H1 (cell line): Measurements from ENCODE around the gene UBR3. TPM values are rescaled to one million over a fixed set of nuclear protein-coding genes. Genes with fewer than 3 reads are reported as not detected.

ENCODE experiments used
- CTCF ChIA-PET: fragments of 300-600 bp; sonication (Branson Sonifier 250); formaldehyde crosslinking; loops from one replicate; lab custom pipeline; 2021; ENCODE audit not compliant: partially characterized antibody; lab: Charles Lee
- POLR2A ChIA-PET: fragments of 300-600 bp; sonication (Branson Sonifier 250); formaldehyde crosslinking; loops from one replicate; lab custom pipeline; 2021; ENCODE audit warnings: inconsistent platforms; ENCODE audit not compliant: partially characterized antibody; lab: Charles Lee
- DNase-seq, 2 experiments: peaks; one replicate each; pipeline versions ENCODE4 v3.0.0 to v3.0.0-alpha.2; 2010 to 2022; ENCODE audit warnings: low spot score in 2 of 2, low read depth in 1 of 2, mixed read lengths in 1 of 2
- FAIRE-seq: peaks from 2 replicates; lab custom pipeline; 2011; peaks lifted over from hg19 to GRCh38; lab: Jason Lieb, UNC
- H2AFZ ChIP-seq: 2 replicates; pipeline ENCODE4 v1.8.1; 2012; ENCODE audit warnings: low read length, inconsistent platforms
- H2AK5ac ChIP-seq: 2 replicates; pipeline ENCODE4 v1.6.1; 2013; ENCODE audit warnings: low read depth, low read length
- H2BK120ac ChIP-seq: replicated peaks from 2 replicates; pipeline ENCODE3; 2013; ENCODE audit warnings: low read depth, low read length, inconsistent platforms
- H2BK12ac ChIP-seq: 2 replicates; pipeline ENCODE4 v1.6.1; 2013; ENCODE audit warnings: low read depth, low read length
- H2BK15ac ChIP-seq: 2 replicates; pipeline ENCODE4 v1.6.1; 2013; ENCODE audit warnings: low read length
- H2BK20ac ChIP-seq: 2 replicates; pipeline ENCODE4 v1.6.1; 2013; ENCODE audit warnings: low read length
- H2BK5ac ChIP-seq: 2 replicates; pipeline ENCODE4 v1.6.1; 2013; ENCODE audit warnings: low read depth, low read length
- H3K14ac ChIP-seq: 2 replicates; pipeline ENCODE4 v1.6.1; 2013; ENCODE audit warnings: inconsistent platforms; ENCODE audit not compliant: insufficient read length
- H3K18ac ChIP-seq: 2 replicates; pipeline ENCODE4 v1.6.1; 2013; ENCODE audit warnings: low read length; ENCODE audit errors: extremely low read depth
- H3K23ac ChIP-seq: 2 replicates; pipeline ENCODE4 v1.6.1; 2013; ENCODE audit warnings: inconsistent platforms; ENCODE audit not compliant: insufficient read length
- H3K23me2 ChIP-seq: 2 replicates; pipeline ENCODE4 v1.6.1; 2013; ENCODE audit warnings: low read depth, low read length
- H3K27ac ChIP-seq: 2 replicates; pipeline ENCODE4 v1.6.1; 2011; ENCODE audit warnings: low read depth, low read length, inconsistent platforms
- H3K27me3 ChIP-seq, 4 experiments: replicated peaks in 1 of 4; 1 replicate in 1 of 4; 2 replicates in 3 of 4; pipeline versions ENCODE4 v1.6.1 to v1.8.1; 2011 to 2013; ENCODE audit warnings: low read length in 3 of 4, mild to moderate bottlenecking in 3 of 4, inconsistent platforms in 2 of 4, mixed read lengths in 2 of 4, moderate library complexity in 1 of 4; ENCODE audit not compliant: control insufficient read depth in 3 of 4, insufficient read depth in 3 of 4; ENCODE audit errors: extremely low read depth in 1 of 4
- H3K36me3 ChIP-seq, 4 experiments: 2 replicates each; pipeline versions ENCODE4 v1.6.1 to v1.8.1; 2011 to 2013; ENCODE audit warnings: mild to moderate bottlenecking in 4 of 4, low read length in 3 of 4, moderate library complexity in 2 of 4, control low read depth in 1 of 4, inconsistent platforms in 1 of 4; ENCODE audit not compliant: insufficient read depth in 4 of 4, control insufficient read depth in 2 of 4
- H3K4ac ChIP-seq: replicated peaks from 2 replicates; pipeline ENCODE3; 2013; ENCODE audit warnings: low read length, low read depth, mixed read lengths, inconsistent platforms; ENCODE audit not compliant: insufficient read length
- H3K4me1 ChIP-seq, 4 experiments: replicated peaks in 1 of 4; 1 replicate in 1 of 4; 2 replicates in 3 of 4; pipeline versions ENCODE4 v1.6.1 to v1.8.1; 2011 to 2013; ENCODE audit warnings: low read length in 3 of 4, inconsistent platforms in 2 of 4, mixed read lengths in 1 of 4; ENCODE audit not compliant: insufficient read depth in 4 of 4, control insufficient read depth in 3 of 4
- H3K4me2 ChIP-seq, 2 experiments: 2 replicates each; pipeline versions ENCODE4 v1.6.1 to v1.8.1; 2011 to 2013; ENCODE audit warnings: low read depth in 2 of 2, low read length in 2 of 2, control low read depth in 1 of 2, inconsistent platforms in 1 of 2, mild to moderate bottlenecking in 1 of 2; ENCODE audit not compliant: insufficient read depth in 1 of 2
- H3K4me3 ChIP-seq, 4 experiments: fragments of 200-600, 300-600 bp in 1 of 4; sonication (generic), shearing (Covaris generic), sonication (Bioruptor Twin) in 1 of 4; 2 replicates each; pipeline versions ENCODE4 v1.5.1 to v1.8.1; 2011 to 2016; ENCODE audit warnings: low read length in 4 of 4, low read depth in 3 of 4, control low read depth in 2 of 4, inconsistent platforms in 2 of 4, mild to moderate bottlenecking in 2 of 4, mixed read lengths in 1 of 4, moderate library complexity in 1 of 4; ENCODE audit not compliant: insufficient read depth in 2 of 4; ENCODE audit errors: extremely low read depth in 1 of 4
- H3K56ac ChIP-seq: replicated peaks from 2 replicates; pipeline ENCODE3; 2013; ENCODE audit warnings: low read depth, mild to moderate bottlenecking, mixed read lengths, low read length, inconsistent platforms; ENCODE audit not compliant: insufficient read length
- H3K79me1 ChIP-seq: 2 replicates; pipeline ENCODE4 v1.6.1; 2013; ENCODE audit warnings: low read depth, low read length, control low read depth
- H3K79me2 ChIP-seq, 2 experiments: 2 replicates each; pipeline versions ENCODE4 v1.6.1 to v1.8.1; 2012 to 2013; ENCODE audit warnings: low read length in 2 of 2, mild to moderate bottlenecking in 2 of 2, inconsistent platforms in 1 of 2; ENCODE audit not compliant: insufficient read depth in 2 of 2, control insufficient read depth in 1 of 2
- H3K9ac ChIP-seq, 4 experiments: replicated peaks in 1 of 4; 1 replicate in 1 of 4; 2 replicates in 3 of 4; pipeline versions ENCODE4 v1.6.1 to v1.8.1; 2011 to 2013; ENCODE audit warnings: low read depth in 3 of 4, low read length in 3 of 4, control low read depth in 2 of 4, mild to moderate bottlenecking in 2 of 4, moderate library complexity in 2 of 4, inconsistent platforms in 1 of 4; ENCODE audit errors: extremely low read depth in 1 of 4
- H3K9me3 ChIP-seq, 2 experiments: 2 replicates each; pipeline versions ENCODE4 v1.6.1 to v1.8.1; 2012 to 2013; ENCODE audit warnings: mild to moderate bottlenecking in 2 of 2, moderate library complexity in 2 of 2, control low read depth in 1 of 2, inconsistent platforms in 1 of 2, low read depth in 1 of 2, low read length in 1 of 2, mixed read lengths in 1 of 2; ENCODE audit not compliant: insufficient read depth in 2 of 2
- H4K20me1 ChIP-seq, 2 experiments: replicated peaks in 1 of 2; 2 replicates each; pipeline versions ENCODE3 to v1.8.1; 2011 to 2013; ENCODE audit warnings: inconsistent platforms in 2 of 2, low read length in 2 of 2, mild to moderate bottlenecking in 1 of 2; ENCODE audit not compliant: insufficient read depth in 2 of 2, control insufficient read depth in 1 of 2
- H4K5ac ChIP-seq: 2 replicates; pipeline ENCODE4 v1.6.1; 2013; ENCODE audit warnings: low read length, low read depth, mixed read lengths, inconsistent platforms; ENCODE audit not compliant: insufficient read length
- H4K8ac ChIP-seq: 2 replicates; pipeline ENCODE4 v1.8.0; 2013; ENCODE audit warnings: mild to moderate bottlenecking, moderate library complexity, low read length, inconsistent platforms; ENCODE audit not compliant: insufficient read depth; ENCODE audit errors: extremely low read depth
- H4K91ac ChIP-seq: replicated peaks from 2 replicates; pipeline ENCODE3; 2013; ENCODE audit warnings: low read length, mixed read lengths, inconsistent platforms; ENCODE audit not compliant: insufficient read length
- BACH1 ChIP-seq: IDR thresholded peaks from 2 replicates; pipeline ENCODE4 v1.6.1; 2012; ENCODE audit warnings: low read length, improper control_type of control experiment
- CHD1 ChIP-seq: IDR thresholded peaks from 2 replicates; pipeline ENCODE4 v1.6.1; 2012; ENCODE audit warnings: low read depth, low read length, improper control_type of control experiment
- HDAC2 ChIP-seq, 2 experiments: fragments of 300-600 bp in 1 of 2; sonication (generic) in 1 of 2; IDR thresholded peaks; 2 replicates each; pipeline ENCODE4 v1.6.1; 2011 to 2012; ENCODE audit warnings: low read depth in 2 of 2, low read length in 2 of 2, mild to moderate bottlenecking in 2 of 2, moderate library complexity in 2 of 2, borderline replicate concordance in 1 of 2, inconsistent platforms in 1 of 2
- PHF8 ChIP-seq: fragments of 200-600 bp; sonication (generic); conservative IDR thresholded peaks from 2 replicates; pipeline ENCODE4 v1.7.1; 2012; ENCODE audit warnings: low read depth, mild to moderate bottlenecking, inconsistent platforms, low read length, moderate library complexity
- RXRA ChIP-seq: IDR thresholded peaks from 2 replicates; pipeline ENCODE4 v1.6.1; 2011; ENCODE audit warnings: low read depth, mild to moderate bottlenecking, low read length, moderate library complexity; ENCODE audit not compliant: insufficient read depth
- SP4 ChIP-seq: IDR thresholded peaks from 2 replicates; pipeline ENCODE4 v1.6.1; 2012; ENCODE audit warnings: low read length, inconsistent platforms
- TAF7 ChIP-seq: optimal IDR thresholded peaks from 2 replicates; pipeline ENCODE3; 2011; ENCODE audit warnings: low read depth, mild to moderate bottlenecking, inconsistent platforms, low read length, moderate library complexity, borderline replicate concordance
- TBP ChIP-seq: IDR thresholded peaks from 2 replicates; pipeline ENCODE4 v1.6.1; 2011; ENCODE audit warnings: low read depth, low read length, improper control_type of control experiment
- WGBS, 2 experiments: shearing (Covaris generic) in 1 of 2; methylation state at CpG; one replicate each; pipeline versions ENCODE4 v1.1.6 to v1.1.7; 2013 to 2015; ENCODE audit warnings: low lambda C conversion rate in 2 of 2, mixed read lengths in 2 of 2, inconsistent platforms in 1 of 2, low coverage in 1 of 2, missing lambda C conversion rate in 1 of 2; ENCODE audit not compliant: insufficient replicate concordance in 2 of 2, insufficient coverage in 1 of 2, insufficient read length in 1 of 2; ENCODE audit errors: extremely low coverage in 1 of 2, missing lambda C conversion rate in 1 of 2; 5-methylcytosine and 5-hydroxymethylcytosine counted together
- polyA plus RNA-seq, 7 experiments: library from polyadenylated mRNA; depleted of rRNA in 3 of 7; stranded (reverse) in 5 of 7; unstranded in 2 of 7; fragments of >200 nt in 5 of 7; fragments of 200-250 nt in 2 of 7; gene quantifications; 1 replicate in 5 of 7; 2 replicates in 1 of 7; 4 replicates in 1 of 7; pipeline versions ENCODE4 v1.2.1 to v1.2.3, GENCODE V29; 2011 to 2013; ENCODE audit warnings: missing spikeins in 2 of 7, mixed read lengths in 2 of 7
- total RNA-seq: library from RNA; stranded (reverse); fragmentation: NEBNext Ultra II Directional; extraction: Animal tissue kit (Norgen Biotek cat#: 25700); gene quantifications from 2 replicates; pipeline ENCODE4 v1.2.1, GENCODE V29; 2021

Gene UBR3
- total and polyA plus RNA-seq, 2 of the 8 experiments (the other 6 are each of a cell fraction or from before 2014, with no cell fraction given) = 3.7 to 17.7 TPM

- Histone ChIP-seq H4K20me1 (no peaks in the 10 kb centered on the region), H2BK12ac (no peak overlapping the region), H3K79me2 (no peaks in the 10 kb centered on the region), H2BK120ac (no peak overlapping the region), H3K27me3 (no peaks in the 10 kb centered on the region), H3K4me3 (no peak overlapping the region), H3K9ac (no peak overlapping the region), H3K23me2 (no peaks in the 10 kb centered on the region), H2AK5ac (no peak overlapping the region), H3K23ac (no peak overlapping the region), H3K14ac (no peak overlapping the region), H3K9me3 (no peaks in the 10 kb centered on the region), H3K79me1 (no peaks in the 10 kb centered on the region), H3K27ac (no peak overlapping the region), H4K91ac (no peak overlapping the region), H4K8ac (no peak overlapping the region), H2BK5ac (no peak overlapping the region), H3K36me3 (peaks cover 0 to 4% (median 0%) of the 10 kb centered on the region in 4 experiments; a peak in 1 of 8 replicates), H3K4ac (no peak overlapping the region), H3K4me2 (no peak overlapping the region), H3K4me1 (no peaks in the 10 kb centered on the region), H2BK15ac (no peak overlapping the region), H3K18ac (no peak overlapping the region), H2BK20ac (no peak overlapping the region), H4K5ac (no peak overlapping the region), H2AFZ (no peak overlapping the region), H3K56ac (no peak overlapping the region)
- 79% methylated on average over 4 of the region's 4 CpGs; no CpG with 5 or more reads in 1 of the 2 experiments for WGBS, 2 experiments
- CTCF ChIA-PET = no interaction called here
- TF ChIP-seq TBP (no peak), RXRA (no peak), PHF8 (no peak), BACH1 (no peak), SP4 (no peak), TAF7 (no peak), HDAC2 (IDR thresholded peaks at IDR 0.05; ENCODE audit: borderline replicate concordance in 1 of 2, low read depth in 2 of 2, low read length in 2 of 2) (no peak), CHD1 (no peak)
- DNase-seq = no peak
- POLR2A ChIA-PET = no interaction called here
- no peak for FAIRE-seq
These were observed 134.7 kb downstream of the UBR3 start for GRCh38 chr2:169961911-169962310.
